A673 (cell line): ENCODE results near the gene HAUS6.

Source experiments
- EZH2 ChIP-seq: fragments of 200-600 bp; sonication (generic); IDR thresholded peaks from 2 replicates; pipeline ENCODE4 v1.6.1; 2017; ENCODE audit warnings: borderline replicate concordance, low read depth, mild to moderate bottlenecking, mixed read lengths, antibody characterized with exemption, low read length; ENCODE audit not compliant: poor library complexity, severe bottlenecking
- TF ChIP-seq, protein P1 (sequence below): fragments of 300-800, 200-600 bp; sonication (generic); conservative IDR thresholded peaks from 2 replicates; pipeline ENCODE4 v1.5.1; 2017; ENCODE audit warnings: low read depth, mild to moderate bottlenecking, antibody characterized with exemption, low read length, moderate library complexity, mixed read lengths

DNA sequence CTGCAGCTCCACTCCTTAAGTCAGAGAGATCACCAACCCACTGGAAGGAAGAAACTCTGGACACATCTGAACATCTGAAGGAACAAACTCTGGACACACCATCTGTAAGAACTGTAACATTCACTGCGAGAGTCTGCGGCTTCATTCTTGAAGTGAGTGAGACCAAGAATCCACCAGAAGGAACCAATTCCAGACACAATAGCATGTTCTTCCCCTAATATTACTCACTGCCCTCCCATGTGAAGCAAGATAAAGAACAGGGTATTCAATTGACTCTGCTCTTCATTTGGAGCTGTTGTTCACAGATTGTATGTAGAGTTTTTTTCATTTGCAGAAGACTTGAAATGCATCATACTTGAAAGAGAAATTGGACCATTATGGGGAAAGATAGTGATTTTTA lies 80.5 kb downstream of the HAUS6 start:
- TF ChIP-seq, protein P1, sequence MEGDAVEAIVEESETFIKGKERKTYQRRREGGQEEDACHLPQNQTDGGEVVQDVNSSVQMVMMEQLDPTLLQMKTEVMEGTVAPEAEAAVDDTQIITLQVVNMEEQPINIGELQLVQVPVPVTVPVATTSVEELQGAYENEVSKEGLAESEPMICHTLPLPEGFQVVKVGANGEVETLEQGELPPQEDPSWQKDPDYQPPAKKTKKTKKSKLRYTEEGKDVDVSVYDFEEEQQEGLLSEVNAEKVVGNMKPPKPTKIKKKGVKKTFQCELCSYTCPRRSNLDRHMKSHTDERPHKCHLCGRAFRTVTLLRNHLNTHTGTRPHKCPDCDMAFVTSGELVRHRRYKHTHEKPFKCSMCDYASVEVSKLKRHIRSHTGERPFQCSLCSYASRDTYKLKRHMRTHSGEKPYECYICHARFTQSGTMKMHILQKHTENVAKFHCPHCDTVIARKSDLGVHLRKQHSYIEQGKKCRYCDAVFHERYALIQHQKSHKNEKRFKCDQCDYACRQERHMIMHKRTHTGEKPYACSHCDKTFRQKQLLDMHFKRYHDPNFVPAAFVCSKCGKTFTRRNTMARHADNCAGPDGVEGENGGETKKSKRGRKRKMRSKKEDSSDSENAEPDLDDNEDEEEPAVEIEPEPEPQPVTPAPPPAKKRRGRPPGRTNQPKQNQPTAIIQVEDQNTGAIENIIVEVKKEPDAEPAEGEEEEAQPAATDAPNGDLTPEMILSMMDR = no peak
- no peak for TF ChIP-seq EZH2
